AG04449 (cell line): Measurements from ENCODE around the gene ADM2.
A peak's percentile ranks its signal among the peaks of the same experiment; 100 is the strongest.

Experiments used
- CTCF ChIA-PET: fragments of 350-600 bp; formaldehyde crosslinking; extraction: SDS; loops from one replicate; lab custom pipeline; 2021; ENCODE audit warnings: antibody characterized with exemption; lab: Yijun Ruan, JAX
- POLR2A ChIA-PET: fragments of 400-600, 350-600 bp; formaldehyde crosslinking; extraction: SDS; loops from one replicate; lab custom pipeline; 2020; ENCODE audit warnings: antibody characterized with exemption, inconsistent platforms; lab: Yijun Ruan, JAX
- DNase-seq: peaks from one replicate; pipeline ENCODE4 v3.0.0-alpha.2; 2010; ENCODE audit warnings: low read depth, low spot score
- H3K4me3 ChIP-seq: 2 replicates; pipeline ENCODE4 v1.5.1; 2011; ENCODE audit warnings: low read depth, mild to moderate bottlenecking, control low read depth, low read length
- CTCF ChIP-seq: IDR thresholded peaks from one replicate; pipeline ENCODE4 v1.5.1; 2011; ENCODE audit warnings: mild to moderate bottlenecking, moderate library complexity, low read length, control low read depth, inconsistent platforms; ENCODE audit not compliant: insufficient read depth; ENCODE audit errors: missing control alignments

The ADM2 gene

DNA sequence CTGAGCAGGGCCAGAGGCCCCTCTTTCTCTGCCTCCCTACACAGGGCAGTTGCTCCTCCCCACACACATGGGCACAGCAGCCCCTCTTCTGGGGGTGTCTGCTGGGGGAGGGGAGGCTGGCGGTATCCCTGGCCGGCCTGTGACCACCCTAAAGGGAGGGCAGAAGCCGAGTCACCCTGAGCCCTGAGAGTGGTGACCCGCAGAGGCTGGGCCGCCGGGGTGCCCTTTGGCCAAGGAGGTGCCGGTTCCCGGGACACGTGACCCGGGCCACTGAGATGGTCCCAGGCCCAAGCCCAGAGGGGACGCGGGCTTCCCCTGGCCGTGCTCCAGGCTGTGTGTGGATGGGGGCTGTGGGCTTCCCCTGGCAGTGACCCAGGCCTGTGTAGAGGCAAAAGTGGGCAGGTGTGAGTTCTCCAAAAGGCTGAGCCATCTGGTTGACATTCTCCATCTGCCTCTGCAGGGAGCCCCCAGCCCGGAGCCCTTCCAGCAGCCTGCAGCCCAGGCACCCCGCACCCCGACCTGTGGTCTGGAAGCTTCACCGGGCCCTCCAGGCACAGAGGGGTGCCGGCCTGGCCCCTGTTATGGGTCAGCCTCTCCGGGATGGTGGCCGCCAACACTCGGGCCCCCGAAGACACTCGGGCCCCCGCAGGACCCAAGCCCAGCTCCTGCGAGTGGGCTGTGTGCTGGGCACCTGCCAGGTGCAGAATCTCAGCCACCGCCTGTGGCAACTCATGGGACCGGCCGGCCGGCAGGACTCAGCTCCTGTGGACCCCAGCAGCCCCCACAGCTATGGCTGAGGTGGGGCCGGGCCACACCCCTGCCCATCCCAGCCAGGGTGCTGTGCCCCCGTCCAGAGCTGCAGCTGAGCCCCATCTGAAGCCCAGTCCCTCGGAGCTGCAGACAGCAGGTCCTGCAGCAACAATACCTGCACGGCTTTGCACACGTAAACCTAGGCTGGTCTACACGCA lies 1.0 kb downstream of the ADM2 start:
- ChIA-PET POLR2A (no interaction called here), CTCF (interaction anchor here (0.8 to 1.2 kb wide), 3 partner anchors 12 to 141 kb away, joined by 3 to 4 read pairs (median 3); no protein-coding TSS in a partner anchor)
- TF ChIP-seq CTCF, result no peak
- peak overlapping the region; percentile 70 for H3K4me3 ChIP-seq
- DNase-seq, result no peak

- H3K4me3 ChIP-seq, result peak overlapping the region; percentile 70
- TF ChIP-seq CTCF, result no peak
- ChIA-PET CTCF (interaction anchor here (1.0 to 1.2 kb wide), 2 partner anchors 22 to 142 kb away, joined by 3 read pairs; no protein-coding TSS in a partner anchor), POLR2A (no interaction called here)
- no peak for DNase-seq
Measured at GRCh38 chr22:50483106-50483505, 1.8 kb downstream of the ADM2 start.

DNA sequence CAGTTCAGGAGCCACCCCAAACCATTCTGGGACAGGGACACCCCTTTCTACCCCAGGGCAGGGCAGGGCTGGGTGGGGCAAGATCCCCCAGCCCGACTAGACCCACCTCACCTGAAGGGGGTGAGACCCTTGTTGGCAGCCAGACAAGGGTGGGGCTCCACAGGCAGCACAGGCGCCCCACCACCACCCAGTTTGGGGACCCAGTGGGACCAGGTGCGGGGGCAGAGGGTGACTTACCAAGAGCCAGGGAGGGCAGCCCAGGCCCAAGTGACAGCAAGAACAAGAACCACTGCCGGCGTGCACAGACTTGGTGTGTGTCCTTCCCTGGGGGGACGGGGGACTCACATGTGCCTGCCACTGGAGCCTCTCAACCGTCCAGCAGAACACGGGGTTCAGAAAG lies 2.2 kb downstream of the ADM2 start:
- CTCF ChIA-PET, result interaction anchor here (1.0 to 1.2 kb wide), 2 partner anchors 22 to 142 kb away, joined by 3 read pairs; no protein-coding TSS in a partner anchor
- no peak overlapping the region for H3K4me3 ChIP-seq
- no peak for DNase-seq
- POLR2A ChIA-PET, result no interaction called here
- no peak for TF ChIP-seq CTCF

DNA sequence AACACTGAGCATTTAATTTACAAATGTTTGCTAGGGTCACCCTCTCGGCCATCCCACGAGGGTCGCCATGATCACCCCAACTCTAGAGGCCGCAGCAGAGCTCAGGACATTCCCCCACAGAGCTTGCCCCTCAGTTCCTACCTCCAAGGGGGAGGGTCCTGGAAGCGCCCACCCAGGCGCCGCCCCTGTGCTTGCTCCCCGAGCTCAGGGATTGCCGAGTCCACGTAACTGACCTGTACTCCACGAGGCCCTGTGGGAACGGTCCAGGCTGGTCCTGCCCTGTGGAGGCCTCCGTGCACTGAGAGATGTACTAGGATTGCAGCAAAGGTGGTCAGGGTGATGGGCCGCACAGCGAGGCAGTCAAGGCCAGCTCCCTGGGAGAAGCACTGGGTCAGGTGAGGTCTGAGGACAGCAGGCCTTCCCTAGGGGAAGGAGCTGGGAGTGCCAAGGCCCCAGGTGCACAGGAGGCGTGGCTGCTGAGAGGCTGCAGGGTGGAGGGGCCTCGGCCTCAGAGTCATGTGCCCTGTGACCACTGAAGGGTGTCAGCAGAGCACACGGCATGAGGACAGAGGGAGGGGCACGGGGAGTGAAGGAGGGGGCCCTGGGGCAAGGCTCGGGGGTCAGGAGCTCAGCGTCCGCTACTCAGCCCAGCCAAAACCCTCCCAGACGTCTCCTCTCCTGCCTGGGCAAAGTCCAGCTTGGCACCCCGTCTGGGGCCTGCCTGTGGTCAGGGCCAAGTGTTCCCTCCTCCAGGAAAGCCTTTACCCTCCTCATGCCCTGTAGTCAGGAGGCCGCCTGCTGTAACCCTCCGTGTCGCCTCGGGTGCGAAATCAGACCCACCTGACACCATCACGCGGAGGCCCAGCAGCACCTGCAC lies 2.9 kb downstream of the ADM2 start:
- DNase-seq, result no peak
- H3K4me3 ChIP-seq, result no peak overlapping the region
- ChIA-PET CTCF (interaction anchor here (1.0 to 3.8 kb wide), 2 partner anchors 13 to 21 kb away, joined by 3 to 24 read pairs; no protein-coding TSS in a partner anchor), POLR2A (no interaction called here)
- no peak for TF ChIP-seq CTCF

DNA sequence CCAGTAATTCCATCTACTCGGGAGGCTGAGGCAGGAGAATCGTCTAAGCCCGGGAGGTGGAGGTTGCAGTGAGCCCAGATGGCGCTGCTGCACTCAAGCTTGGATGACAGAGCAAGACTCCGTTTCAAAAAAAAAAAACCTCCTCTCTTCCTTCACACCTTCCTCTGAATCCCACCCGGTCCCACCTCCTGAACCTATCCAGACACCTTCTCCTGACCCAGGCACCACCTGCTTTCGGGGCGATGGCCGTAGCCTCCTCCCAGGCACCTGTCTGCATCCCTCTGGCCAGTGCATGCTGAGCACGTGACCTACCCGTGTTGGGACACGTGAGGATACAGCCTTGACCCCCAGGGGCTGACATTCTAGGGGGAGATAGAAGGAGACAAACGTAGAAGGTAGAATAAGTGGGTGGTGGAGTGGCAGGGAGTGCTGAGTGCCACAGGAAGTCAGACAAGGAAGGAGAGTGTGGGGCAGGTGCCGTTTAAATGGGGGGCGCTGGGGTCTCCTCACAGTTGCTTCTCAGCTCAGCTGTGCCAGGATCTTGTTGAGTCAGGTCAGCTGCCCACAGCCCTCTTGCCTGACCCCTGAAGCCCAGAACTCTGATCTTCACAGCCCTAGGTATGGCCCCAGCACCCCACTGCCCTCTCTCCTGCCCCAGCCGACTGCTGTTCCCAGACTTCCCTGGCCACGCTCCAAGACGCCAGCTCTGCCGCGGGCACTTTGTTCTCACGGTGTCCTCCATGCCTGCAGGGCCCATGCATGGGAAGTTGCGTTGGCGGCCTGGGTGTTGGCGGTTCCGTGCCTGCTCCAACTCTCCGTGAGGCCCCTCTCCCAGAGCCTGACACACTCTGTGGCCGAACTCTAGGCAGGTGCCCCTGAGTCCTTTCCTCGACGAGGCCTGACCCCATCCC lies 4.1 kb downstream of the ADM2 start:
- POLR2A ChIA-PET, result interaction anchor here (0.6 kb wide), 1 partner anchor 214 kb away, joined by 3 read pairs; no protein-coding TSS in a partner anchor

More for the DNA sequence above, 4.1 kb downstream of the ADM2 start:
- no peak for TF ChIP-seq CTCF
- DNase-seq, result no peak
- CTCF ChIA-PET, result interaction anchor here (3.8 kb wide), 1 partner anchor 12 kb away, joined by 24 read pairs; no protein-coding TSS in a partner anchor
- H3K4me3 ChIP-seq, result no peak overlapping the region
